Measurements from ENCODE around the gene SEMA3B. TPM values are rescaled to one million over a fixed set of nuclear protein-coding genes. Genes with fewer than 3 reads are reported as not detected.

Gene SEMA3B
- 0.49 and 1.1 TPM in 2 replicates for total RNA-seq

DNA sequence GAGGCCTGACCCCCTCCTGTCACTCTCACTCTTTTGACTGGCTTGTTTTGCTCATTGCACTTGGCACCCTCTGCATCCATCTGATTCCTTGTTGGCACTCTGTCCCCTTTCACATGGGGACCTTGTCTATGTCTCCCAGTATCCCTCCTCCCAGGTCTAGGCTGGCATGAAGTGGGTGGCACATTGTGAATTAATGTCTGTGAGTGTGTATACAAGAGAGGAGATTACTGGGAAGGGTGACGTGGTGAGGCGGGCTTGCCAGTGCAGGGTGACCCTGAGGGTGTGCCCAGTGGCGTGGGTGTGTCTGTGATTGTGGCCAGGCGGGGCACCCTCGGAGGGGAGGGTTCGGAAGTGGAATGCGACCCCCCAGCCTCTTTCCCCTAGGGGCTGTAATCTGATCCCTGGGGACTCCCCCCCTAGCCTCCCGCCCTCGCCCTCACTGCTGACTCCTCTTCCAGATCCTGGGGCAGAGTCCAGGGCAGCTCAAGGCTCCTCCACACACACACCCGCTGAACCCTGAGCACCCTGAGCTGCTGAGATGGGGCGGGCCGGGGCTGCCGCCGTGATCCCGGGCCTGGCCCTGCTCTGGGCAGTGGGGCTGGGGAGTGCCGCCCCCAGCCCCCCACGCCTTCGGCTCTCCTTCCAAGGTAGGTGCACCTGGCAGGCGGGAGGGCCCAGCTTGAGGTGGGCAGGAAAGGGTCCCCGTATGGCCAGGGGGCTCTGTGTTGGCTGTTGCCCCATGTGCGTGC is at the start of gene SEMA3B:
TSS of gene SEMA3B (plus strand) at position 445 of the 749 bp plus-strand sequence. CDS start at position 539, 94 bp downstream.

GRCh38 chr3:50235716-50236483 is 33.0 kb upstream of the SEMA3B start, which contains the start of gene GNAI2:
TSS of gene GNAI2 (plus strand) at chr3:50236204. CDS start at chr3:50236336, 132 bp downstream.

DNA sequence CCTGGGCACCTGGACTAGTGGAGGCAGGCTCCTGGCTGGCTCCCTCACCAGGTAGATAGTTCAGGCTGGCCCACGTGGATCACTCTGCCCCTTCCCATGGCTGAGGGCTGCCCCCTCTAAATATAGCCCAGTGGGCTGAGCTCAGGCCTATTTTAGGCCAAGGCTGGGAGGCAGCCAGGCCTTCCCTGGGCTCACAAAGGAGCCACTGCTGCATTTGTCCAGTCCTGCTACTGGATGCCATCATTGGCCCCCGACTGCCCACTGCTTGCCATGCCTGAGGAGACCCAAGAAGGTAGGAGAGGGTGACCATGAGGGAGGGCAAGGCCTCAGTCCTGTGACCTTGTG is 9.9 kb downstream of the SEMA3B start, which contains the start of gene LSMEM2:
TSS of gene LSMEM2 (plus strand) at position 208 of the 345 bp plus-strand sequence. CDS start at position 235, 27 bp downstream.

DNA sequence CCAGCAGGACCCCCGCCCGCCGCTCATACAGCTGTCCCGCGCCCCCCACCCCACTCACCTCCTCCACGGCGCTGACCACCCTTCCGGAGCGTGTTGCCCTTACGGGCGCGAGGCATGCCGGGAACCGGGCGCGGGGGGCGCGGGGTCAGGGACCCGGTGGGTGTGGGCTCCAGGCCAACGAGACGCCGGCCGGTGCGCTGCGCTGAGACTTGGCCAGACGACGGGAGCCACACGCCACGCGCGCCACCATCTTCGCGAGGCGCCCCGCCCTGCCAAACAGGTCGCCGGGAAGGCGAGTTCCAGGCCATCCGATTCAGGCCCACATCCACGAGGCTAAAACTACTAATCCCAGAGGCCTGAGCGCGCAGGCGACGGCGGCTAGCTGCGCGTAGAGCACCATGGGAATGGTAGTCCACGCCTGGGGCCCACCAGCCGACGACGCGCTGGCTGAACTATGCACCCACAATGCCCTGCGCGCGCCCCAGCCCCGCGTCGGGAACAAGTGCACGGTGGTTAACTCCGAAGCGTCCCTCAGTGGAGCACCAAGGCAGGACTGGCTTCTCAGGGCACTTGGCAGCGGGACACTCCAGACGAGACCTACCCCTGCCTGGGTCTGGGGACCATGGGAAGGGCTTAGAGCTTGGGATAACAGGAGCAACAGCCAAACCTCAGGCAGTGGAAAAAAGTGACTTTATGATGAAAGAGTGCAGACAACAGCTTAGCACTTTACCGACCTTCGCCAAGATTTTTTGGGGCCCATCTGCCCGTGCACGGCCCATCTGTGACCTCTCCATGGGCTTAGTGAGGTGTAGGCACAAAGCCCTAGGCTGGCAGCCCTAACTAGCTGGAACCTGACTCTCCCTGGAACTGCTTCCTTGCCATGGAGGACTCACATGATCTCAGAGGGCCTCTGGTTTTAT is 23.5 kb downstream of the SEMA3B start, which contains the start of gene IFRD2:
TSS of gene IFRD2 (minus strand) at position 271 of the 920 bp plus-strand sequence. CDS start at position 116, 155 bp downstream.

GRCh38 chr3:50298836-50299637 is 30.1 kb downstream of the SEMA3B start, which contains the start of the genes HYAL3 and NAA80:
TSS of gene HYAL3 (minus strand) at chr3:50299405. CDS start at chr3:50295602, 3,803 bp downstream.
TSS of gene NAA80 (minus strand) at chr3:50299405. CDS start at chr3:50297463, 1,942 bp downstream.

GRCh38 chr3:50303013-50303815 is 34.3 kb downstream of the SEMA3B start, which contains the start of gene HYAL1:
TSS of gene HYAL1 (minus strand) at chr3:50303574. CDS start at chr3:50302956, 618 bp downstream.

GRCh38 chr3:50322386-50323091 is 53.6 kb downstream of the SEMA3B start, which contains the start of gene HYAL2:
TSS of gene HYAL2 (minus strand) at chr3:50322745. CDS start at chr3:50320489, 2,256 bp downstream.

Other genes starting within 250 kb of the SEMA3B start
- 115 and 502 TPM in 2 replicates for gene RBM5, start 180.2 kb upstream of the SEMA3B start, total RNA-seq
- gene SEMA3F, start 113.8 kb upstream of the SEMA3B start, total RNA-seq = 36.8 and 47.1 TPM in 2 replicates
- gene GNAT1, start 77.5 kb upstream of the SEMA3B start, total RNA-seq = not detected in 2 replicates
- 0.13 TPM in 1 of 2 replicates, not detected in the other for gene SLC38A3, start 63.9 kb upstream of the SEMA3B start, total RNA-seq
- gene GNAI2, start 32.9 kb upstream of the SEMA3B start, total RNA-seq = 583 and 1,028 TPM in 2 replicates
- gene LSMEM2, start 9.9 kb downstream of the SEMA3B start, total RNA-seq = not detected in 2 replicates
- 79.2 and 85.9 TPM in 2 replicates for gene IFRD2, start 23.3 kb downstream of the SEMA3B start, total RNA-seq
- gene HYAL3, start 30.3 kb downstream of the SEMA3B start, total RNA-seq = 9.1 and 15.5 TPM in 2 replicates
- 1.9 and 2.8 TPM in 2 replicates for gene NAA80, start 30.3 kb downstream of the SEMA3B start, total RNA-seq
- 7.2 and 7.6 TPM in 2 replicates for gene HYAL1, start 34.4 kb downstream of the SEMA3B start, total RNA-seq
- 320 and 845 TPM in 2 replicates for gene HYAL2, start 53.6 kb downstream of the SEMA3B start, total RNA-seq
- gene TUSC2, start 59.1 kb downstream of the SEMA3B start, total RNA-seq = 16.2 and 18.2 TPM in 2 replicates
- 17.0 and 29.3 TPM in 2 replicates for gene RASSF1, start 71.7 kb downstream of the SEMA3B start, total RNA-seq
- gene ZMYND10, start 76.6 kb downstream of the SEMA3B start, total RNA-seq = 0.16 and 0.31 TPM in 2 replicates
- gene NPRL2, start 81.6 kb downstream of the SEMA3B start, total RNA-seq = 14.2 and 16.8 TPM in 2 replicates
- 18.6 and 22.6 TPM in 2 replicates for gene CYB561D2, start 81.7 kb downstream of the SEMA3B start, total RNA-seq
- gene TMEM115, start 90.4 kb downstream of the SEMA3B start, total RNA-seq = 28.7 and 34.6 TPM in 2 replicates
- gene CACNA2D2, start 234.5 kb downstream of the SEMA3B start, total RNA-seq = under 0.01 and 0.06 TPM in 2 replicates

Data from bladder microvascular endothelial cell (primary cell).